GM18867 (cell line): ENCODE data around the gene RAB21.

Experiments used
- ATAC-seq: cut with Tn5 transposase; IDR thresholded peaks from one replicate; pipeline ENCODE4 v1.9.1; 2021; ENCODE audit warnings: mild to moderate bottlenecking, moderate library complexity; ENCODE audit not compliant: unreplicated experiment

The RAB21 gene, protein sequence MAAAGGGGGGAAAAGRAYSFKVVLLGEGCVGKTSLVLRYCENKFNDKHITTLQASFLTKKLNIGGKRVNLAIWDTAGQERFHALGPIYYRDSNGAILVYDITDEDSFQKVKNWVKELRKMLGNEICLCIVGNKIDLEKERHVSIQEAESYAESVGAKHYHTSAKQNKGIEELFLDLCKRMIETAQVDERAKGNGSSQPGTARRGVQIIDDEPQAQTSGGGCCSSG

DNA sequence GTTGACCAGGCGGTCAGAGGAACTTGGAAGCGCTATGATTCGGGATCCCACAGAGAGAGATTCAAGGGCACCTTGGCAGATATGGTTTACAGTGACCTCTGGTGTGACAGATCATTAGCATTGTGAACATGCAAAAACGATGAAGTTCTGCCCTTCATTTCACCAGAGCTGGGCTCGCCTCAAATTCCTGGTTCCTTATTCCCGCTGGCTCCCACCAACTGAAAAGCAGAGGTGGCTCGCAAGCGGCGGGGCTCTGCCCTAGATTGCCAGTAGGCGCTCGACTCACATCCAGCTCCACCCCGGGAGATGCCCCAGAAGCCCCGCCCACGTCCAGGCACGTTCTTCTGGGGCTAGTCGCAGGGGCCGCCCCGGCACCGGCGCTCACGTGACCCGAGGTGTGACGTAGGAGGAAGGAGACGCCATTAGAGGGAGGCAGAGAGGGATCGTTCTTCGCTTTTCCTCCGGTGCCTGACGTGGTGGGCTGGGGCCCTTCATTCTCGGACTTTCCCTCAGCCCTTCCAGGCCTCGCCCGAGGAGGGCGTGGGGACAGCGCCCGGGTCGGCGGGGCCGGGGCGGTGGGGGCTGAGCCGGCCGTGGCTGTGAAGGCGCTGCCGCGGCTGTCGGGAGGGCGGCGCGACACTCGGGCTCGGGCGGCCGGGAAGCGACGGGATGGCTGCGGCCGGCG, at the start of gene RAB21:
RAB21 (plus strand) TSS at position 403 of the 685 bp plus-strand sequence; CDS start at position 670, 267 bp downstream.
- ATAC-seq: peak; percentile 95

DNA sequence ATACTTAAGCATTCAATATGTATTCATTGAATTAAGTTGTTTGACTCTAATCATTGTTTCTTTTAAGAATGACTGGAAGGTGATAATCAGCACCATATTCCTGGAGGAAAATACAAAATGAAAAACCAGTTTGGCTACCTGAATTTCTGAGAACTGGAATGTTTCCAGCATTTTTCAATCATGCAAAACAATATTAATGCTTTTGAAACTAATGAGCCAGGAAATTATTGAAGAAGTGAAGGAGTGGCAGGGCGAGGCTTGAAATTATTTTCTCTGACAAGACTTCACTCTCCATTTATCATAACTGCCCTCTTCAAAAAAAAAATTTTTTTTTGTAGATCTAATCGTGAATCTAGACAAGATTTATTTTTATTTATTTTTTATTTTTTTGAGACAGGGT, 49.7 kb upstream of the RAB21 start:
- no peak for ATAC-seq

DNA sequence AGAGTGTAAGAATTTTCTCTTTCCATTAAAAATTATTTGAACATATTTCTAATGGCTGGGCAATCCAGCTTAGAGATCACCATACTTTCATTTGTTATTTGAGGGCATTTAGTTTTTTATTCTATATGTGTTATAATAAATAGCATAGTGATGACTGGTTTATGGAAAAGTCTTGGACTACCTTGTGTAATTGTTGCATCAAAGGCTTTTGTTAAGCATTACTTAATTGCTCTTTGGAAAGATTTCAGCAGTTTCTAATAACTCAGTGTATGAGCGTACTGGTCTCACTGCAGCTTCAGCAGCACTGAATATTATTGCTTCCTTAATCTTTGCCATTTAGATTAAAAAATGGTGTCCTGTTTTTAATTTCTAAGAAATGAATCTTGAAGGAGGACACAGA, 46.0 kb upstream of the RAB21 start:
- ATAC-seq: no peak

DNA sequence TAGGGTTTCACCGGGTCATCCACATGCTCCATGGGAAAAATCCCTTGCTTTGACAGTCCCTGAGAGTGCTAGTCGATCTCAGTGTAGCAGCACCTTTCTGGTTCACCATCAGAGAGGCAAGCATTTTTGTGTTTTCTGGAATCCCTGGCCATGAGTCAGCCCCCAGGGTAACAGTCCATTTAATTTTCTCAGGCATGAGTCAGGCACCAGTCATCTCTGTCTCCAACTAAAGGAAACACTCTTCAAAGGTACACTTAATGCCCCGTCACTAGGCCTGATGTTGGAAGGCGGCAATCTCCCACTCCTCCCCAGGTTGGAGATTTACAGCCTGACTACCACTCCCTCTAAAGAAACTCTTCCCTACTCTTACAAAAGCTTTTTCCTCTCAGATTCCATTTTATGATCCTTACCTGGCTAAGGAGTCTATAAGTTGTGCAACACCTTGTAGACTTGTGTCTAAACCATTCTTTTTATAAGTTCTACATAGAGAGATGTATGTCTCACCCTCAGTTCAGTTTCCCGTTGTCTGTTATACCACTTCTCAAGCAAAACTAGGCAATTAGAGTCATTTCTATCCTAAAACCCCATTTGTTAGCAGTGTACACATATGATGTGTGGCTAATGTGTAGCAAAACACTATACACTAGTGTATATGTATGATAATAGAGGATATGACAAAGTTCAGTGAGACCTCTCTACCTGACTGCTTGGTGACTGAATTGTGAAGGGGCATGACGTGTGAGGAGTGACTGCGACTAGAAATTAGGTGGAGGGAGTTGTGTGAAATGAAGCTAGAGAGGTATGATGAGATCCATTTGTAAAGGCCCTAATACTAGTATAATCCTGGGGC, 44.2 kb upstream of the RAB21 start:
- ATAC-seq: no peak

DNA sequence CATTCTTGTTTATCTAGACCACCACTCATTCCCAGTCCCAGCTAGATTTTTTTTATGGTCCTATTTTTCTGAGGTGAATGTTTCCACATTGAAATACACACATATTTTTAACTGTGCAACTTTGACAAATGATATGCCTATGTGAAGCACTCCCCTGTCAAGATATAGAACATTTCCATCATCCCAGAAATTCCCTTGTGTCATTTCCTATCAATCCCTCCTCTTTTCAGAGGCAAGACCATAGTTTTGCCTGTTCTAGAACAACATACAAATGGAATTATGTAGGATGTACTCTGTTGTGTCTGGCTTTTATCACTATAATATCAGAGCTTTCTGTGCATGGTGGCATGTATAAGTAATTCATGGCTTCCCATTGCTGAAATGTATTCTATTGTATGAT, 36.1 kb upstream of the RAB21 start:
- no peak for ATAC-seq

DNA sequence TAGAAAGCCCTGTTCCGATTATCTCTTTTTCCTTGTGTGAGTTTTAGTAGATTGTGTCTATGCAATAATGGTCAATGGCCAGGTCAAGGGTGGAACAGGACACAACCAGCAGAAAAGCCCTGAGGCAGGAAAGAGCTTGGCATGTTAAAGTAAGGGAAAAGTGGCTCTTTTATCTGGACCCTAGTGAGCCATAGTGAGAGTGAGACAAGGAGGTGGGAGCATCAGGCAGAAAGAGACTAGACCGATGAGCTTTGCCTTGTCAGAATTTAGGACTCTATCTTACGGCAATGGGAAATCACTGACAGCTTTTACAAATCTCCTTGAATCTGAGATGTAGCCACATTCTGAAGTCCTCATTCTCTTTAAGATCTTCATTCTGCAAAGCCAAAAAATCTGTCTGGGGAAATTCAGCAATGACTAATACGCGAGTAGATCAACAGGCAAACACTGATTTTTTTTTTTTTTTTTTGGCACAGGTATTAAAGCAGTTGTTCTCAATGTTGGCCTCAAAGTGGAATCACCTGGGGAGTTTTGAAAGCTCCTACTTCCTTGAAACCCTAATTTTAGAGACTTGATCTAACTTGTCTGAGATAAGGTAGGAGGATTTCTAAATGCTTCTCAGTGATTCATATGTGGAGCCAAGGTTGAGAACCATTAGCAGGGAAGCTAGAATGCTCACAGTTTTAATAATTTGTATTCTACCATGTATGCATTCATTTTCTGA, 34.9 kb upstream of the RAB21 start:
- no peak for ATAC-seq

DNA sequence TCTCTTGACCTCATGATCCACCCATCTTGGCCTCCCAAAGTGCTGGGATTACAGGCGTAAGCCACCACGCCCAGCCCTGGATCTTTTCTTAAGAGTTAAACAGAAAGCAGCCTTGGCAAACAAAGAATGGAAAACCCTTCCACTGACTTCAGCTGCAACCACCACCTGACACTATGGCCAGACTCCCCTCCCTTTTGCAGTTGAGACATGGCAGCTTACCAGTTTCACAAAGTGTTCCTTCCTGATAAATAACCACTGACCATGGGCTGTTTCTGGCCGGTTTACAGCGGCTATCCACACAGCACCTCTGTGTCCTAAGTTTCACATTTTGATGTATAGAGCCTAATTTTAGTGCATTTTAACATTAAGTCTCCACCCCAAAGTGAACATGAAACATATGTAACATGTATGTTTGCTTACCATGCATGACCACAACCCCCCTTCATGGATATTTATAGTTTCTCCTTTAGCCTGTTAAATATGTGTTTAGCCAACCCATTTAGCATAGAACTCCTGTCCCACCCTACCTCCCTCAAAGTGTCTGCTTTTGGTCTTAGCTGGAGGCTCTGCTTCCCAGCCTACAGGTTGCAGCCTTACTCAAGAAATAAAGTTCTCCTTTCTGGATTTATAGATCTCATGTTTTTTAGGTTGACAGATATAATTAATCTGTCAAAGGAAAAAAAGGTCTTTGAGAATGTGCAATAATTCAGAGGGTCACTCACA, 32.7 kb upstream of the RAB21 start:
- no peak for ATAC-seq

DNA sequence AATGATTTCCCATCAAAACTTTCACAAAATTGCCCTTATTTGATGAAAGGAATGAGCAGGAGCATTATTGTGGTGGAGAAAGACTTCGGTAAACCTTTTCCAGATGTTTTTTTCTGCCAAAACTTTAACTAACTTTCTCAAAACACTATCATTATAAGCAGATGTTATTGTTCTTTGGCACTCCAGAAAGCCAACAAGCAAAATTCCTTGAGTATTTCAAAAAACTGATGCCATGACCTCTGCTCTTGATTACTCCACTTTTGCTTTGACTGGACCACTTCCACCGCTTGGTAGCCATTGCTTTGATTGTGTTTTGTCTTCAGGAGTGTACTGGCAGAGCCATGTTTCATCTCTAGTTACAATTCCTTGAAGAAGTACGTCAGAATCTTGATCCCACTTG, 29.7 kb upstream of the RAB21 start:
- no peak for ATAC-seq

DNA sequence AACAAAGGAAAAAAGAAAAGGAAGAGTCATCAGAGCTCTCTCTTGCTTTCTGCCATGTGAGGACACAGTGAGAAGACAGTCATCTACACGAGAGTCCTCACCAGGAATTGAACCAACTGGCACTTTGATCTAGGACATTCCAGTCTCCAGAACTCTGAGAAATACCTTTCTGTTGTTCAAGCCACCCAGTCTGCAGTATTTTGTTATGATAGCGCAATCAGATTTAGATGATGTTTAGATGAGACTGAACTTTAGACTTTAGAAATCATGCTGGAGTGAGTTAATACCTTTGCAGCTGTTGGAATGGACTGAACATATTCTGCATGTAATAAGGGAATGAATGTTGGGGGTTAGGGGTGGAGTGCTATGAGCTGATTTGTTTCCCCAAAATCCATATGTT, 28.1 kb upstream of the RAB21 start:
- ATAC-seq: no peak

DNA sequence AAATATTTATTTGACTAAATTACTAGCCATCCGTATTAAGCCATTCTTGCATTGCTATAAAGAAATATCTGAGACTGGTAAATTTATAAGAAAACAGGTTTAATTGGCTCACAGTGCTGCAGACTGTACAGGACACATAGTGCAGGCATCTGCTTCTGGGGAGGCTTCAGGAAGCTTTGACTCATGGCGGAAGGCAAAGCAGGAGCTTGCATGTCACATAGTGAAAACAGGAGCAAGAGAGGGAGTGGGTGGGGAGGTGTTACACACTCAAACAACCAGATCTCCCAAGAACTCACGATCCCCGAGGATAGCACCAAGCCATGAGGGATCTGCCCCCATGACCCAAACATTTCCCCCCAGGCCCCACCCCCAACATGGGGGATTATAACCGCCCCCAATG, 26.7 kb upstream of the RAB21 start:
- no peak for ATAC-seq

DNA sequence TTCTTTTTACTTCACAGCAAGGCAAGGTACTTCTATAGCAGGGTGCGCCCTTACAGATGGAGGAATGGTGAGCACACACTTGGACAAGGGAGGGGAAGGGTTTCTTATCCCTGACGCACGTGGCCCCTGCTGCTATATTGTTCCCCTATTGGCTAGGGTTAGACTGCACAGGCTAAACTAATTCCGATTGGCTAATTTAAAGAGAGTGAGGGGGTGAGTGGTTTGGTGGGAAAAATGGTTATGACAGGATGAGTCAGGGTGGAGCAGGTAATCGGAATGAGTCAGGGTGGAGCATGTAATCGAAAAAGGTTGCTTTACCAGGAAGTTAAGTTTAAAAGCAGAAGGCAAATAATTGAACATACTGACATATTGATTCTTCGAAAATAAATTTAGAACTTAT, 23.7 kb upstream of the RAB21 start:
- no peak for ATAC-seq

DNA sequence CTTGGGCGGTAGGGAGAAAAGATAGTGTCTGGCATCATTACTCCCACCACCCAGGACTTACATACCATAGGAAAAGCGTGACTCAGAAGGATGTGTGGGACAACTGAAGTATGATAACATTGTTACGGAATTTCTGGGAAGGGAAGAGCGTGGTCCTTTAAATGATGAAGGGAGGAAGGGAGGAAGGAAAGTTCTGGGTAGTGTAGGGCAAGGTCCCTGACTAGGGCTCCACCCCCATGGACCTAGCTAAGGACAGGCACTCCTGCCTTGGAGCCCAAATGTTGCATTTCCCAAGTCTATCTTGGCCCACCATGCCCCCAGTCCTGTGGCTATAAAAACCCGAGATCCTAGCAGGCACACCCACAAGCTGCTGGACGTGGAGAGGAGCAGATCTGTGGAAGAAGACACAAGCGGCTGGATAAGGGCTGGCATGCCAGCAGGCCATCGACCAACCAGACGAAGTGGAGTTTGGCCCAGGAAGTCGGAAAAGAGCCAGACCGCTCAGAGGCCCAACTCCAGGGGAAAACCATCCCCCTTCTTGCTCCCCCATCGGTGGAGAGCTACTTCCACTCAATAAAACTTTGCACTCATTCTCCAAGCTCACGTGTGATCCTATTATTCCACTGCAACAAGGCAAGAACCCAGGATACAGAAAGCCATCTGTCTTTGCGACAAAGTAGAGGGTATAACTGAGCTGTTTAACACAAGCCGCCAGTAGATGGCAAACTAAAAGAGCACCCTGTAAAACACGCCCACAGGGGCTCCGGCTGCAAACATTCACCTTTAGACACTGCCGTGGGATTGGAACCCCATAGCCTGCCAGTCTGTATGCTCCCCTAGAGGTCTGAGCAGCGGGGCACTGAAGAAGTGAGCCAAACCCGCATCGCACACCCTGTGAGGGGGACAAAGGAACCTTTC, 23.0 kb upstream of the RAB21 start:
- ATAC-seq: no peak

DNA sequence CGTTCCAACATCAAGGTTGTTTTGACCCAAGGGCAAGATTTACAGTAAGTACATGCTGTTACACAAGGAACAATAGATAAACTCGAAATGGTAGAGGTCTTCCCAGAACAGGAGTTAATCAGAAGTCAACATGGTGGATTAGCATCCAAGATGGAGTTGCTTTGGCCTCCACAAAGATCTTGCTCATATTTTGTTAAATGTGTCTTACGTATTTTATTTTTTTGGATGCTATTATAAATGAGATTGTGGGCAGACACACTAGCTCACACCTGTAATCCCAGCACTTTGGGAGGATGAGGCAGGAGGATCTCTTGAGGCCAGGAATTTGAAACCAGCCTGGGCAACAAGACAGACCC, 22.3 kb upstream of the RAB21 start:
- ATAC-seq: no peak

DNA sequence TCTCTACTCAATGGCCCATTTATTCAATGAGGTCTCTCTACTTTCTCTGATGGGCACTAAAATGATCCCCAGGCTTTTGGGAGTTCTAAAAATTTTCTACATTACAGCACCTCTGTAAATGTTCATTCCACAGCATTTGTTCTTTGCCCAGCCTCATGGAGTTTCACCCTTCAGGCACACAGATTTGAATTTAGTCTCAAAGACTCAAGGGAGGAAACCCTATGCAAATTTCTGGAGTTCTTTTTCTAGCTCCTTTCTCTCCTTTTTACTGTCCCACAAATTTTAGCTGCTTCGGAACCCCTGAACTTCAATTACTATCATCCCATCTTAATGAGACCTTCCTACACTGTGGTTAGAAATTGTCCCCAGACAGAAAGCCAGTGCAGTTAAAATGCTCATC, 17.5 kb upstream of the RAB21 start:
- ATAC-seq: no peak

DNA sequence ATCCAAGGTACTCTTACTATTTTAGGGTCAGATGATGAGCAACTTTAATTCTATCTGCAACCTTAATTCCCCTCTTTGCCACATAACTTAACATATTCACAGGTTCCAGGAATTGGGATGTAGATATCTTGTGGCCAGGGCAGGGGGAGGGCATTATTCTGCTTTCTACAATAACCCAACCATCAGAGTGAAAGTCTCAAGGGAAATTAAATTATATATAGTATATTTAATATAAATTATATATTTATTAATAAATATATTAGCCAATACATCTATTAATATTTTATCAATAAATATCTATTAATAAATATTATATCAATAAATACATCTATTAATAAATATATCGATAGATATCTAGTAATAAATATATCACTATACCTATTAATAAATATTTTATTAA, 11.7 kb upstream of the RAB21 start:
- no peak for ATAC-seq

DNA sequence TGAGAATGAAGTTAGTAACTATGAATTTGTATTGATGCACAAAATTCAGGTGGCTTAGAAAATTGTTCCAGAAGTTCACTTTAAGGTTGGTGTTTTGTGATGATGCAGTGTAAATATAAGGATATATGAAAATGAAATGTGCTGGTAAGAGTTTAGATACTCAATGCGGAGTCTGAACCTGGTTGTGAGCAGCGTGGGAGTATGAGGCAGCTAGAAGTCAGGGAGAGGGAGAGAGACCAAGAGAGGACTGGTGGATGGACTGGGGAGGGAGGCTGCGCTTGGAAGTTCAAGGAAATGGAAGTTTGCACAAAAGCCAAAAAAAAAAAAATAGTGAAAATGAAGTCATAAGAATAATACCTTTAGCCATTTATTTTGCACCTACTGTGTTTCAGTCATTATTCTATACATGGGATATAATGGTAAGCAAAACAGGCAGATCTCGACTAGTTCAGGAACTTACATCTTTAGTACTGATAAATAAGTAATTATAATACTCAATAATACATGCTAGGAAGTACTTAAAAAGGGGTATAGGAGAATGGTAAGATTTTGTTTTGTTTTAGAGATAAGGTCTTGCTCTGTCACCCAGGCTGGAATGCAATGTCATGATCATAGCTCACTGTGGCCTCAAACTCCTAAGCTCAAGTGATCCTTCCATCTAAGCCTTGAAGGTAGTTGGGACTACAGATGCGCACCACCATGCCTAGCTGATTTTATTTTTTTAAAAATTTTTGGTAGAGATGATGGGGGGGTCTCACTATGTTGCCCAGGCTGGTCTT, 10.0 kb upstream of the RAB21 start:
- ATAC-seq: no peak

DNA sequence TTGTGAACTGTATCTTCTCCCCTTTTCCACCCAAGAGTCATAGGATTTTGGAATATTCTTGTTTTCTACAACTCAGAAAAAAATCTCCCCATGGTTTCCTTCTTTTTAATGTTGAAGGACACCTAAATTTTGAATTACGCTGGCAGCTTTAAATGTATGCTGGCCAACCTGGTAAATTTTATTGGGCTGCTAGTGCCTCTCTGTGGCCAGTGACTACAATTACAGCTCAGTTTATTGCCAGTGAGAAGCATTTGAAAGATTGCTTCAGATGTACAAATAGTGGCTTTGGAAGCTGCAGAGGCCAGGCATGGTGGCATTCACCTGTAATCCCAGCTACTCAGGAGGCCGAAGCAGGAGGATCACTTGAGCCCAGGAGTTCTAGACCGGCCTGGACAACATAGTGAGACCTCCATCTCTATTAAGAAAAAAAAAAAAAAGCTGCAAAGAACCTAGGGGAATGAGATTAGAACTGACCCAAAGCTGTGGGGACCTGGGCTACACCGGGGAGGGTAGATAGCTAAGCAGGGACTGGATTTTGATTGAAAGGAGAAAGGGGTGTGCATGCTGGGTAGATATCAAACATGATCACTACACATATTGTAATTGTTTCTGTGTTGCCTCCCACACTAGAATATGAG, 7.6 kb upstream of the RAB21 start:
- peak; percentile 91 for ATAC-seq

DNA sequence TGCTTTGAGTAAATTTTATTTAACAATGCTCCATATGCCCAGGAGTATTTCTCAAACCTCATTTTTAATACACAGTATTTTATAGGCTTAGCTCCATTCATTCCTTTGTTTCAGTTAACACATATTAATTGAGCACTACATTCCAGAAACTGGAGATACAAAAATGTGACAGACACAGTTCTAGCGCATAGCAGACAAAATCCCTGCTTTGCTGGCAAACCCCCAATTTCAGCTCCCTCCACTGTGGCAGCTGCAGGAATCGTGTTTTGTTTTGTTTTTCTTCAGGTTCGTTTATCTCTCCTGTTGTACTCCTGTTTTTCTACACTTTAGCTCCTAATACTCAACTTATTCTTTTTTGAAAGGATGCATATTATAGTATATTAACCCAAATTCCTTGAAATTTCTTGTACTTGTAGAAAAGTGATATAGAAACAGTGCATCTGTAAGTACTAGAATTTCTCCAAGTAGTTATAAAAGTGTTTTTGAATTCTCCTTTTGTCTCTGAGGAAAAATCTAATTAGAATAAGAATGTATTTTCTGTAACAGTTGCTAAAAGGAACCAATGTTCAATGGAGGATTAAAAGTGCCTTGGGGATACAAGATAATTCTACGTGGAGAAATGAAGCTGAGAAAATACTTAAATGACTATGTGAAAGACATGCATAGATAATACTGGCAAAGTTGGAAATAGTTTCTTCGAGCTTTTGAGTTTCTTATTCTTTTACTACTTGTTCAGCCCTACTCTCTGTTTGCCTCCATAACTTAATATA, 6.4 kb upstream of the RAB21 start:
- ATAC-seq: no peak
